GM19468 (cell line): ENCODE results near the gene ARAP1.

Experiments
- ATAC-seq: cut with Tn5 transposase; IDR thresholded peaks from one replicate; pipeline ENCODE4 v1.9.1; 2021; ENCODE audit warnings: mild to moderate bottlenecking, moderate library complexity, moderate number of reproducible peaks; ENCODE audit not compliant: unreplicated experiment; ENCODE audit errors: extremely low read depth

ARAP1 gene

GRCh38 chr11:72745511-72745910 is 6.7 kb downstream of the ARAP1 start:
- no peak for ATAC-seq

GRCh38 chr11:72744474-72744873 is 7.7 kb downstream of the ARAP1 start:
- no peak for ATAC-seq

GRCh38 chr11:72743321-72744221 is 8.6 kb downstream of the ARAP1 start:
- no peak for ATAC-seq

GRCh38 chr11:72742513-72743320 is 9.5 kb downstream of the ARAP1 start:
- no peak for ATAC-seq

- ATAC-seq: no peak
These were observed 10.2 kb downstream of the ARAP1 start for GRCh38 chr11:72741849-72742512.

GRCh38 chr11:72741429-72741833 is 10.8 kb downstream of the ARAP1 start:
- no peak for ATAC-seq

GRCh38 chr11:72740562-72741428 is 11.4 kb downstream of the ARAP1 start:
- ATAC-seq: no peak

GRCh38 chr11:72740060-72740424 is 12.2 kb downstream of the ARAP1 start:
- ATAC-seq: no peak

GRCh38 chr11:72739240-72740059 is 12.8 kb downstream of the ARAP1 start:
- no peak for ATAC-seq

GRCh38 chr11:72738199-72739141 is 13.7 kb downstream of the ARAP1 start:
- peak; percentile 38 for ATAC-seq

- no peak for ATAC-seq
These were observed 14.9 kb downstream of the ARAP1 start for GRCh38 chr11:72737336-72737735.

GRCh38 chr11:72736452-72737069 is 15.6 kb downstream of the ARAP1 start:
- ATAC-seq: no peak

GRCh38 chr11:72735495-72736027 is 16.6 kb downstream of the ARAP1 start:
- no peak for ATAC-seq

GRCh38 chr11:72732329-72732728 is 19.9 kb downstream of the ARAP1 start:
- ATAC-seq: no peak

GRCh38 chr11:72730737-72731136 is 21.5 kb downstream of the ARAP1 start:
- ATAC-seq: no peak

GRCh38 chr11:72730243-72730642 is 22.0 kb downstream of the ARAP1 start:
- no peak for ATAC-seq

- no peak for ATAC-seq
These were observed 24.7 kb downstream of the ARAP1 start for GRCh38 chr11:72727521-72727920.
